22Rv1 (cell line): ENCODE results near the gene FGFR4.

Source experiments
- H3K27ac ChIP-seq: fragments of 450-650 bp; 2 replicates; pipeline ENCODE4 v1.5.1; 2017
- ZFX ChIP-seq: fragments of 450-650 bp; IDR thresholded peaks from 2 replicates; pipeline ENCODE4 v1.6.1; 2017; ENCODE audit warnings: antibody characterized with exemption, borderline replicate concordance
- TF ChIP-seq, protein P1 (sequence below): fragments of 450-650 bp; IDR thresholded peaks from 2 replicates; pipeline ENCODE4 v1.5.1; 2017; ENCODE audit warnings: mild to moderate bottlenecking

The FGFR4 gene

DNA sequence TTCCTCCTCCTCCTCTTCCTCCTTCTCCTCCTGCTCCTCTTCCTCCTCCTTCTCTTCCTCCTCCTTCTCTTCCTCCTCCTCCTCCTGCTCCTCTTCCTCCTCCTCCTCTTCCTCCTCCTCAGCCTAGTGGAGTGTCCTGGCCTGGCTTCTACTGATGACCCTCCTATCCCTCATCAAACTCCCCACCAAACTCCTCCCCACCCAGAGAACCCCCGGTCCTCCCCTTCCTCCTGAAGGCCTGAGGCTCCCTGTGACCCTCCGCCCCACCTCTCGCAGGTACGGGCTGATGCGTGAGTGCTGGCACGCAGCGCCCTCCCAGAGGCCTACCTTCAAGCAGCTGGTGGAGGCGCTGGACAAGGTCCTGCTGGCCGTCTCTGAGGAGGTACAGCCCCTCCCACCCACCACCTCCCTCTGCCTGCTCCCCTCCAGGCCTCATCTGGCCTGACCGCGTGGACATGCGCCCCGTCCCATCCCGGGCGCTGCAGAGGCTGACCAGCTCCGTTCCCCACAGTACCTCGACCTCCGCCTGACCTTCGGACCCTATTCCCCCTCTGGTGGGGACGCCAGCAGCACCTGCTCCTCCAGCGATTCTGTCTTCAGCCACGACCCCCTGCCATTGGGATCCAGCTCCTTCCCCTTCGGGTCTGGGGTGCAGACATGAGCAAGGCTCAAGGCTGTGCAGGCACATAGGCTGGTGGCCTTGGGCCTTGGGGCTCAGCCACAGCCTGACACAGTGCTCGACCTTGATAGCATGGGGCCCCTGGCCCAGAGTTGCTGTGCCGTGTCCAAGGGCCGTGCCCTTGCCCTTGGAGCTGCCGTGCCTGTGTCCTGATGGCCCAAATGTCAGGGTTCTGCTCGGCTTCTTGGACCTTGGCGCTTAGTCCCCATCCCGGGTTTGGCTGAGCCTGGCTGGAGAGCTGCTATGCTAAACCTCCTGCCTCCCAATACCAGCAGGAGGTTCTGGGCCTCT lies 10.6 kb downstream of the FGFR4 start:
- no peak for TF ChIP-seq ZFX
- TF ChIP-seq, protein P1, sequence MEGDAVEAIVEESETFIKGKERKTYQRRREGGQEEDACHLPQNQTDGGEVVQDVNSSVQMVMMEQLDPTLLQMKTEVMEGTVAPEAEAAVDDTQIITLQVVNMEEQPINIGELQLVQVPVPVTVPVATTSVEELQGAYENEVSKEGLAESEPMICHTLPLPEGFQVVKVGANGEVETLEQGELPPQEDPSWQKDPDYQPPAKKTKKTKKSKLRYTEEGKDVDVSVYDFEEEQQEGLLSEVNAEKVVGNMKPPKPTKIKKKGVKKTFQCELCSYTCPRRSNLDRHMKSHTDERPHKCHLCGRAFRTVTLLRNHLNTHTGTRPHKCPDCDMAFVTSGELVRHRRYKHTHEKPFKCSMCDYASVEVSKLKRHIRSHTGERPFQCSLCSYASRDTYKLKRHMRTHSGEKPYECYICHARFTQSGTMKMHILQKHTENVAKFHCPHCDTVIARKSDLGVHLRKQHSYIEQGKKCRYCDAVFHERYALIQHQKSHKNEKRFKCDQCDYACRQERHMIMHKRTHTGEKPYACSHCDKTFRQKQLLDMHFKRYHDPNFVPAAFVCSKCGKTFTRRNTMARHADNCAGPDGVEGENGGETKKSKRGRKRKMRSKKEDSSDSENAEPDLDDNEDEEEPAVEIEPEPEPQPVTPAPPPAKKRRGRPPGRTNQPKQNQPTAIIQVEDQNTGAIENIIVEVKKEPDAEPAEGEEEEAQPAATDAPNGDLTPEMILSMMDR = no peak

GRCh38 chr5:177098120-177098469 lies 11.4 kb downstream of the FGFR4 start:
- H3K27ac ChIP-seq = no peak overlapping the region
- TF ChIP-seq, protein P1 = no peak
- no peak for TF ChIP-seq ZFX

More for the DNA sequence above, 10.6 kb downstream of the FGFR4 start:
- H3K27ac ChIP-seq = no peak overlapping the region

DNA sequence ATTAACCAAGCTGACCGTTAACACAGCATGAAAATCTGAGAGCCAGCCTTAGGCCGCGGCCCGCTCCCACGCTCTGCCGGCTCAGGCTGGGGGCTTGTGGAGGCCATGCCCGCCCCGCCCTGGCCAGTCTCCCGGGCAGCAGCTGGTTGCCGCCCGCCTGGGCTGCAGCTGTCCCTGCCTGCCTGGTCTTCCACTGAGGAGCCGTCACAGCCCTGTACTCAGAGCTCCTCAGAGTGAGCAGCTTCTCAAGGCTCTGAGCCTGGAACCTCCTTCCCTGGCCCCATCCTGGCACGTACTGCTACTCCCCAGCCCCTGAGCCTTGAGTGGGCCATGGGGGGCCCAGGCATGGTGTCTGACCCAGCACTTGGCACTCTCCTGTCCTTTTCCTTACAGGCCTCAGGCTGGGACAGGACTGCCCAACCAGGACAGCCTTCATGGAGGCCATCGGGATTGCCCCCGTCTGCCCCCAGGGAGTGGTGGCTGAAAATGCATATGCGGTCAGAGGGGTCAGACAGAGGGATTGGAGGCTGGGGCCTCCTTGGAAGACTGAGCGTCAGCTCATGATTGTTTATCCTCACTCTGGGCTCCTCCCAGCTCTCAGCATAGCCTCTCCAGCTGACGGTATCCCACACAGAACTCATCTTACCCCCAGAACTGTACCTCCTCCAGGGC lies 11.9 kb downstream of the FGFR4 start:
- no peak overlapping the region for H3K27ac ChIP-seq
- TF ChIP-seq ZFX = no peak
- TF ChIP-seq, protein P1 = no peak

DNA sequence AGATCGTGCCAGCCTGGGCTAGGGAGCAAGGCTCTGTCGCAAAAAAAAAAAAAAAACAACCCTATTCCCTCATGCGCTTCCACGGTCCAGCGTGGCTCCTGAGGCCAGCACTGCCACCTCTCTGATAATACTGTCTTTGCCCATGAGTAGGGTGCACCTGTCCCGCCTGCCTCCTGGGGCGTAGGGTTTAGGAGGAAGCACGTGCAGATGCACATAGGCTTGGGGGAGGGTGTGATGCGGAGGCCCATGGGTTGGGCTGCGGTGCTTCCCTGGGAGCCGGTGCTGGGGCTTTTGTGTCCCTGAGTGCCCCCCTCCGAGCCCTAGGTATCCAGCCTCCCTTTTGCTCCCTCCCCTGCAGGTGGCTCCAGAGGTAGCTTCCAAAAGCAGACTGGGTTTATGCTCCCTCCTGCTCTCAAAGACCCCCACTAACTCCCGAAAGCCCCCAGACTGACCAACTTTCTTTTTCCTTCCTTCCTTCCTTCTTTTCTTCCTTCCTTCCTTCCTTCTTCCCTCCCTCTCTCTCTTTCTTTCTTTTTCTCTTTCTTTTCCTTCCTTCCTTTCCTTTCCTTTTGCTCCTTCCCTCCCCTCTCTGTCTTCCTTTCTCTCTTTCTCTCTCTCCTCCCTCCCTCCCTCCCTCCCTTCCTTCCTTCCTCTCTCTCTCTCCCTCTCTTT lies 12.8 kb downstream of the FGFR4 start:
- no peak for TF ChIP-seq ZFX
- TF ChIP-seq, protein P1 = 0 out of 2 replicates have a peak, but pooled peaks have one; percentile 3
- no peak overlapping the region for H3K27ac ChIP-seq

- no peak overlapping the region for H3K27ac ChIP-seq
- TF ChIP-seq, protein P1 = no peak
- no peak for TF ChIP-seq ZFX
Measured at GRCh38 chr5:177100714-177101121, 14.0 kb downstream of the FGFR4 start.

DNA sequence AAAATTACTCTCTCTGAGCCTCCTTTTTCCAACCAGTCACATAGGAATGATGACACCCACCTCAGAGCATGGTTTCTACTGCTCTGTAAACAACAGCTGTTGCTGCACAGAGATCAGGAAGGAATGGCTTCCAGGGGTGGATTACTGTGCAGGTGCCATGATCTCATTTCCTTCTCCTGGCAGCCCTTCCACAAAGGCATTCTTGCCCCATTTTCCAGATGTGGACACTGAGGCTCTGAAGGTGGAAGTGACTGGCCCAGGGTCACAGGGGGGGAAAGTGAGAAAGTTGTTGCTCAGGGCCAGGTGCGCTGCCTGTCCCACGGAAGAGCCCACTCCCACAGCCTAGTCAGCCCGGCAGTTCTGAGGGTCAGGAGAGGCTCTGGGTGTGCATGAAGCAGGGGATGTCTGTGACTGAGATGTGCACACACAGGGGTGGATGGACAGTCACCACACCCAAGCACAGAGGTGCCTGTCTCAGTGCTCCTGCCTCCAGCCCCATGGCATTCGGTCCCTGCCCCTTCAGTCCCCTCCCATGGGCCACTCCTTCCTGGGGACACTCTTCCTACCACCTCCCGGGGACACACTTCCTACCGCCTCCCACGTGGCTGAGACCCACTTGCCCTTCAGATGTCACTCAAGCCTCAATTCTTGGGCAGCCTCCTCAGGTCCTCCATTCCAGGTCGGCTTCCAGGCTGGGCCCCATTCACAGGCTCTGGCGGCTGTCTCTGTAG lies 17.0 kb downstream of the FGFR4 start:
- no peak overlapping the region for H3K27ac ChIP-seq
- no peak for TF ChIP-seq ZFX
- TF ChIP-seq, protein P1 = no peak
